Caki2 (cell line): ENCODE data around the gene PPHLN1. TPM values are rescaled to one million over a fixed set of nuclear protein-coding genes. Genes with fewer than 3 reads are reported as not detected.
"Not testable (repeated sequence)": the region's sequence is repeated elsewhere in the genome, so short reads cannot be mapped to it uniquely, and the experiment has no call there.

Experiments
- DNase-seq: peaks from one replicate; pipeline ENCODE4 v3.0.0-alpha.2; 2015; ENCODE audit warnings: low read depth
- in situ Hi-C: cut with HindIII; loops from 2 replicates; pipeline ENCODE4 v1.10.0; 2016; ENCODE audit warnings: low sequenced_read_pairs, low pct_unique_long_range_greater_than_20kb, mixed read lengths
- total RNA-seq: library from RNA; depleted of rRNA; stranded (reverse); fragments of >200 nt; shearing (Covaris generic); gene quantifications from 2 replicates; pipeline ENCODE4 v1.2.3, GENCODE V29; 2014; ENCODE audit warnings: low replicate concordance

The PPHLN1 gene
- total RNA-seq, 1 experiment from 2014 or later: 31.0 TPM

DNA sequence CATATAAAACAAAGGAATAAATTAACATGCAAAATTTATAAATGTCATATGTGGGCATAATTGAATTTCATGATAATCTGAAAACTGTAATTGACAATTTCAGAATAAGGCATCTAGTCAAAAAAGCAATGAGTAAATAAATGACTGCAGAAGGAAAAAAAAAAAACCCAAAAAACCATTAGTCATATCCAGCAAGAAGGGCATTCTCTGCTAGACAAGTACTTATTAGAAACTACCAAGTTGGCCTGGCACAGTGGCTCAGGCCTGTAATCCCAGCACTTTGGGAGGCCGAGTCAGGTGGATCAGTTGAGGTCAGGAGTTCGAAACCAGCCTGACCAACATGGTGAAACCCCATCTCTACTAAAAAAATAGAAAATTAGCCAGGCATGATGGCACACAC, 17.6 kb upstream of the PPHLN1 start:
- no peak for DNase-seq
- in situ Hi-C loops: no loop called here

DNA sequence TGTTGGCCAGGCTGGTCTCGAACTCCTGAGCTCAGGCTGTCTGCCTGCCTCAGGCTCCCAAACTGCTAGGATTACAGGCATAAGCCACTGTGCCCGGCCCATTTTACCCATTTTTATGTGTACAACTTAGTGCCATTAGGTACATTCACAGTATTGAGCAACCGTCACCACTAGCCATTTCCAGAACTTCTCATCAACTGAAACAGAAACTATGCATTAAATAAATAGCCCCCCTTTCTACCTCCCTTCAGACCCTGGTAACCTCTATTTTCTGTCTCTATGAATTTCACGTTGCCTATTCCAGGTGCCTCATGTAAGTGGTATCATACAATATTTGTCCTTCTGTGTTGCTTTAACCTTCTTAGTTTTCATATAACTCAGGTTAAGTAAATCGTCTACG, 16.0 kb upstream of the PPHLN1 start:
- no peak for DNase-seq
- in situ Hi-C loops: no loop called here

DNA sequence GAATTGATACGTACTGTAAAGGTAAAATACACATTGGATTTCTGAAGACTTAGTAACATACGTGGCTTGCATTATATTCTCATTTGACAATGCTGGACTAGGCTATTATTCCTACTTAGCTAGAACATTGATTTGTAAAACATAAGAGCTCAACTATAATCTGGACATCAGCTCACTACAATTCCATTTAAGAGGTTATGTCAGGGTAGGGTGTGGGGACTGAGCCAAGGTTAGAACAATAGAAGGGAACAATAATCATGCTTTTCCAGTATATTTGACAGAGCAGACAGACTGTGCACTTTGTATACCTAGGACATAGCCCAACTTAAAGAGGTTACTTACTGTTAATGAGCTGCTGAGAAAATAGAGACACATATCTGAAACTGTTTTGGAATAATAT, 10.9 kb upstream of the PPHLN1 start:
- no peak for DNase-seq
- in situ Hi-C loops: no loop called here

DNA sequence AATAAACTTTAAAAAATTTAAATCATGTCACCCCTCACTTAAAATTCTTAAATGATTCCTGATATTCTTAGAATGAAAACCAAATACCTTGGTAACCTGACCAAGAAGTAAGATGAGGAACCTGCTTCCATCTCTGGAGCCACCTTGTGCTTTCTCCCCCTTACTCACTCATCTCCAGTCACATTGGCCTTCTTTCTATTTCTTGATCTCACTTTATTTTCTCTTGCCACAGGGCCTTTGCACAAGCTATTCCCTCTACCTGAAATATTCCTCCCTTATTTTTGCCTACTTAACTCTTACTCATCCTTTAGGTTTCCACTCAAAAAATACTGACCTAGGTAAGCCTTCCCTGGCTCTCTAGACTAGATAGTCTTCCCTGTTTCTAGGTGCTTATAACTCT, 5.2 kb upstream of the PPHLN1 start:
- in situ Hi-C loops: no loop called here
- DNase-seq: no peak

DNA sequence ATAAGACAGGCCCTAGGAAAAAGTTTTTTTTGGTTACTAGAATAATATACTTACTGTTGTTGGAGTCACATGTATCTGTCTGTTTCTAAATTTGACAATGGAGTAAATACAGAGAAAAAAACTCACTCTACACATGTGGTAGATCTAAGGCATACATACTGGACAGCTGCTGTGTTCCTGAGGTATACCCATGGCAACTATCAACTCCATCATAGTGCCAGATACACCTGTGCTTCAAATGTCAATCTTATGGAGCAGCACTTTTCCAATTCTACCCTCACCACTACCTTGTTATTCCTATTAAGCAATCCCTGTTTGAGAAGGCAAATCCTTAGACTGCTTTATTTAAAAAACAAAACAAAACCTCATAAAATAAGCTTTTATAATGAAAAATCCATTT, 3.4 kb upstream of the PPHLN1 start:
- no peak for DNase-seq
- in situ Hi-C loops: no loop called here

DNA sequence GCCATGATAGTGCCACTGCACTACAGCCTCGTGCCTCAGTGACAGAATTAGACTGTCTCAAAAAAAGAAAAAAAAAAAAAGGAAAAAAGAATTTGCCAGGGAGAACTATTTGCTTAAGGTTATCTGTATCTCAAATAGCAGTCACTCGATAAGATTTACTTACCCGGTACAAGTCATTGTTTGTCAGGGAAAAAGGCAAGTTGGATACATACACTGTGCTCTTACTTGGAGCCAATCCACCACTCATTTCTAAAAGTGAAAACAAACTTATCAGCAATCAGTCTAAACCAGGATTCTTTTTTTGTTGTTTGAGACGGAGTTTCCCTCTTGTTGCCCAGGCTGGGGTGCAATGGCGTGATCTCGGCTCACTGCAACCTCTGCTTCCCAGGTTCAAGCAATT, 2.1 kb upstream of the PPHLN1 start:
- in situ Hi-C loops: no loop called here
- no peak for DNase-seq

DNA sequence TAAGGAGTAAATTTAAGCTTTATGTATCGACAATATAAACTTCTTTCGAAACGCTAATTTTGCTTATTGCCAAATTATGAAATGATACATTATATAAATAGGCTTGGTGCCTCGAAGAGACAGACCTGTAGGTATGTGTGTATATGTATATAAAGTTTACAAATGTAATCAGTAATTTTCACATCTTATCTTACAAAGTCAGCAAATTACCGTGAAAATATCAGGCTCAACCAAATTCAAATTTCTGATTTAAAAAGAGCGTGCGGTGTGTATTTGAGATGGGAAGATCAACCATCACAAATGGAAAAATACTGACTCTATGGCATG, 678 bp upstream of the PPHLN1 start:
- in situ Hi-C loops: loop anchor here (25.0 kb wide), 1 partner anchor 188 kb away; the partner anchor contains the start of gene GXYLT1
- DNase-seq: no peak

DNA sequence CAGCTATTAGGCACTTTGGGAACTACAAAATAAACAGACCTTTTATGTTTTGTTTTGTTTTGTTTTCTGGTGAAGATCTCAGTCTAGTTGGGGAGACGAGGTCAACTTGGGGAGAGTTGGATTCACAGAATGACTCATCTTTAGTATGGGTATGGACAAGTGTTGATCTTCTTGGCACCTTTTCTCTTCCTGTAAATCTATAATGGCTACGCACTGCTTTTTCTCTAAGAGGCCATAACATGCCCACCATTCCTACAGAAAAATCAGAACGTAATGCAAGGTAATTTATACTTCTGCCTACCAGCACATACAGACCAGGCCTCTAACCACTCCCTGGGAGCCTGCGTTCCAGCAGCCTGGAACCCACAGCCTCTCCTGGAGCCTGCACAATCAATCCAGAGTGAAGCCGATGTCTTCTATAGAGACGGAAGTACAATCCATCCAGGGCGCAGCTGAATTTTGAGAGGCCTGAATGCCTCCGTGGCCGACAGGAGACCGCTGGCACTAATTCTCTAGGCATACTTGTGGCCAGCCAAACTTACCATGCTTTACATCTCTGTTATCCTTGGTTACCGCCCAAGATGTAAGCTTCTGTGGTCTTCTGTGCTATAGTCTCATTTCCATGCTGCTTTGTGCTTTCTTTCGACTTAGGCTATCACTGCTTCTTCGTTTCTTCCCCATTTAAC, 717 bp downstream of the PPHLN1 start:
- in situ Hi-C loops: loop anchor here (25.0 kb wide), 1 partner anchor 189 kb away; the partner anchor contains the start of gene GXYLT1
- DNase-seq: peak; percentile 37

DNA sequence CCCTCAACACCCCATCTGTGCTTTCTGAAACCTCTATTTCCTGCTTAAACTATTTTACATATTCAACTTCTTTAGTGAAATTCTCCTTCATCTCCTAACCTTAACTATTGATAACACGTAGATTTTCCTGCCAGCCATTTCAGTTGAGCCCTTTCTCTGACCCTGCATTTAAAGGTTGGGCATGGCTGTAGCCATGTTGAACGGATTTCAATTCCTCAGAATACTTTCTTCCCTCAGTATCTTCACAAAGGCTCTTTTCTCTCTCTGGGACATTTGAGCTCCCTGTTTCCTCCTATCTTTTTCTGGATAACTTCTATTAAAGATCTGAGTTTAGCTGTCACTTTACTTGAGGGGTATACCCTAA, 1.2 kb downstream of the PPHLN1 start:
- no peak for DNase-seq
- in situ Hi-C loops: loop anchor here (25.0 kb wide), 1 partner anchor 190 kb away; the partner anchor contains the start of gene GXYLT1

DNA sequence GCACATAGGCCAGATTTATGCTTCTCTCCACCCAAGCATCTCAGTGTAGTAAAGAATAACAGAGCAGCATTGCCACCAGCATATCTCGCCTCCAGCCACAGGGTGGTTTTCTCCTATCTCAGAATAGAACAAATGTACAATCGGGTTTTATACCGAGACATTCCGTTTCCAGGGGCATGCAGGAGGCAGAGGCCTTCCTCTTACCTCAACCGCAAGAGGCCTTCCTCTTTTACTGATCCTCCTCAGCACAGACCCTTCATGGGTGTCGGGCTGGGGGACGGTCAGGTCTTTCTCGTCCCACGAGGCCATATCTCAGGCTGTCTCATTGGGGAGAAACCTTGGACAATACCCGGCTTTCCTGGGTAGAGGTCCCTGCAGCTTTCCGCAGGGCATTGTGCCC, 4.1 kb downstream of the PPHLN1 start:
- DNase-seq: not testable (repeated sequence)
- in situ Hi-C loops: loop anchor here (5.0 to 25.0 kb wide), 2 partner anchors 37 to 193 kb away; partner anchors contain the start of gene GXYLT1

DNA sequence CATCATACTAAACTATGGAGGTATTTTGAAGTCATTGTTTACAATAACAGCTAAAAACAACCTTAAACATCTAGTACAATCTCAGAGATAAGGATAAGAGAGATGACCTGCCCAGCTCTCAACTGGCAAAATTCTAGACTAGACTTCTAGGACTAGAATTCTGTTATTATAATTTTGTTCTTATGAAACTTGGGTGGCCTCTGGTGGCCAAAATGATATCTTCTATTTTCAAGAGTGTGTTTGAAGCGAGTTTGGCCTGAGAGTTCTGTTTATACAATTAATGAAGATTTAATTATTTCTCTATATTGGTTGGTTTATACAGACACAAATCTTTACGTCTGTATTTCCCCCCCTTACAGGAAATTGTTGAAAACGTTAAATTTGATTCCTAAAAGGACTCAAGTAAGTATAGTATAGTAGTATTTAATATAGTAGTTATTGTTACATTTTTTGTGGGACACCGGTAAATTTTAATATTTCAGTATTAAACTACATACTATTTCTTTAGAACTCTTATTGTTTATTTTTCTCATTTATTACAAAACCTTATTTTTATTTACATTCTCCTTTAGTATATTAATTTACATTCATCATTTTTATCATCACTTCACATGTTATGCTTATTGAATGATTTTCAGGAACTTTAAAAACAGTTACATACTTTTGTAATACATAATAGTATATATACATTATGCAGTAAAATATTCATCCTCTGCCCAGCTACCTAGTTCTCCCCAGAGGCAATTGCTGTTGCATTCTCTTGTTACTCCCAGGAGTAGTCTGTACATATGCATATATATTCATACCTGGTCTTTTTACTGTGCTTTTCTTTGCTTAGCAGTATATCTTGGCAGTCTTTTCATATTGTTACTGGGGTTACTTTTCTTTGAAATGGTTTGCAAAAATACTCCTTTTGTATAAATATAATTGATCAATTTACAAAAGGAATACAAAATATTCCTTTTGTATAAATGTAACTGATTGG, 6.6 kb downstream of the PPHLN1 start:
- in situ Hi-C loops: loop anchor here (5.0 to 25.0 kb wide), 2 partner anchors 35 to 195 kb away; partner anchors contain the start of gene GXYLT1
- peak; percentile 29 for DNase-seq

DNA sequence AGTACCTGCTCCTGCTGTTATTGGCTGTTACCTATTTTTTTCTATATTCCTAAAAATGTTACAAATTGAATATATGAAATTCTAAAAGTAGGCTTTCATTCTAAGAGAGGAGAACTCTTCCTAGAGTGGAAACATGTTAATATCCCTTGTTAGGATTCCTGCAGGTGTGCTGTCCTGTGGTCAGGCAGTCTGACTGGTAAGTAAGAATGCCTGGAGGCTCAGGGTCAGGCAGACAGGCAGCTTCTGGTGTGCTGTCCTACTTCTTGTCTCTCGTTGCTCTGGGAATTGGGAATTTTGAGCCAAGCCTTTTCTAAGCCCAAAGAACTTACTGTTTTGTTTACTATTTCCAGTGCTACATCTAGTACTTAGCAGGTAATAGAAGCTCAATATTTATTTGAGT, 10.3 kb downstream of the PPHLN1 start:
- in situ Hi-C loops: loop anchor here (25.0 kb wide), 1 partner anchor 199 kb away; the partner anchor contains the start of gene GXYLT1
- no peak for DNase-seq

DNA sequence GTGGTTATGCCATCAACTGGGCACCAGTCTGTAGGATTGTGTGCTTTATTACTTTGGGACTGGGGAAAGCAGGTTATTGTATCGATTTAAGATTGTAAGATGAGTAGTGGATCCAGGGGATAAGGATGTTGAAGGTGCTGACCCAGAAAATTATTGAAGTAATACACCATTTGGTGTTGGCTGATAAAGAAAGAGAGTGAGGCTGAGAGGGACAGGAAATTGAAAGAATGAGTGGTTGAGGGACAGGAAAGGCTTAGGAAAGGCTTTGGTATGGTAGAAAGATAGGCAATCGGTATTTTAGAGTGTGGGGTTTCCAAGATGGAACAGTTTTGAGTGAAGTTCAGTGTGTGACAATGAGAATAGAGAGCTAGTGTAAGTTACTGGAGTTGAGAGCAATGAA, 12.3 kb downstream of the PPHLN1 start:
- no peak for DNase-seq
- in situ Hi-C loops: loop anchor here (25.0 kb wide), 1 partner anchor 201 kb away; the partner anchor contains the start of gene GXYLT1

DNA sequence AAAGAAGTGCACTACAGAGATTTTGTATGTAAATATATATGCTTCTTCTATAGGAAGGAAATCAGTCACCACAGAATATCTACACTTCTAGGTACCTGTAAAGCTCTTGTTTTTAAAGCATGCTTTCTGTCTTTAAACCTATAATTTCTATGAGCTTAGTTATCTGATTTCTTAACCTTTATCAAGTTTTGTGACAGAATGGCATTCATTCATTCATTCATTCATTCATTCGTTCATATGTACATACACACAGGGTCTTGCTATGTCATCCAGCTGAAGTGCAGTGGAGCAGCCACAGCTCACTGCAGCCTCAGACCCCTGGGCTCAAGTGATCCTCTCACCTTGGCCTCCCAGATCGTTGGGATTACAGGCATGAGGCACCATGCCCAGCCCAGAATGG, 16.1 kb downstream of the PPHLN1 start:
- DNase-seq: no peak
- in situ Hi-C loops: loop anchor here (25.0 kb wide), 1 partner anchor 205 kb away; the partner anchor contains the start of gene GXYLT1

DNA sequence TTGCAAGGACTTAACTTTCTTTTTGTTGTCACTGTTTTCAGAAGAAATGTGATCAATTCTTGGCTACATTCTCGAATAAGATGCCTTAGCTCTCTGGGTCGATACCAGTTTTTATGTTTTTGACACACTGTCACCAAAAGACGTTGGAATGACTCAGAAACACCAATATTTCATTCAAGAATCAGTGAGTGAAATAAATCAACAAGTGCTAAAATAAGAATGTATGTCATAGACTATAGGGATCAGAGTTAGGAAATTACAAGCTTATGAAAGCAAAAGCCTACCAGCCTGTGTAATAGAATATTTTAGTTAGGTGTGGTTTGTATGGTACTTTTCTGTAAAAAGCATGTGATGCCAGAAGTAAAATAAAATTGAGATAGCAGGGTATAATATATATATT, 17.8 kb downstream of the PPHLN1 start:
- in situ Hi-C loops: loop anchor here (25.0 kb wide), 1 partner anchor 206 kb away; the partner anchor contains the start of gene GXYLT1
- no peak for DNase-seq

DNA sequence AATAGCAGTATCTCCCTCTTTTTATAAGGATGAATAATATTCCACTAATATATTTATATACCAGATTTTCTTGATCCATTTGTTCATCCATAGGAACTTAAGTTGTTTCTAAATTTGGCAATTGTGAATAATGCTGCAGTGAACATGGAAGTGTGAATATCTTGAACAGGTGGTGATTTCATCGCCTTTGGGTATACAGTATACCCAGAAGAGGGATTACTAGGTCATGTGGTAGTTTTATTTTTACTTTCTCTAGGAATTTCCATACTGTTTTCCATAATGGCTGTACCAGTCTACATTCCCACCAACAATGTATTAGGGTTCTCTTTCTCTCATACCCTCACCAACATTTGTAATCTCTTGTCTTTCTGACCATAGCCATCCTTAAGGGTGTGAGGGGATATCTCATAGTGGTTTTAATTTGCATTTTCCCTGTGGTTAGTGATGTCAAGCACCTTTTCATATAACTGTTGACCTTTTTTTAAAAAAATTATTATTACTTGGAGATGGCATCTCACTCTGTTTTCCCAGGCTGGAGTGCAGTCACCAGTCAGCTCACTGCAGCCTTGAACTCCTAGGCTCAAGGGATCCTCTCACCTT, 20.5 kb downstream of the PPHLN1 start:
- in situ Hi-C loops: loop anchor here (25.0 kb wide), 1 partner anchor 209 kb away; the partner anchor contains the start of gene GXYLT1
- no peak for DNase-seq

DNA sequence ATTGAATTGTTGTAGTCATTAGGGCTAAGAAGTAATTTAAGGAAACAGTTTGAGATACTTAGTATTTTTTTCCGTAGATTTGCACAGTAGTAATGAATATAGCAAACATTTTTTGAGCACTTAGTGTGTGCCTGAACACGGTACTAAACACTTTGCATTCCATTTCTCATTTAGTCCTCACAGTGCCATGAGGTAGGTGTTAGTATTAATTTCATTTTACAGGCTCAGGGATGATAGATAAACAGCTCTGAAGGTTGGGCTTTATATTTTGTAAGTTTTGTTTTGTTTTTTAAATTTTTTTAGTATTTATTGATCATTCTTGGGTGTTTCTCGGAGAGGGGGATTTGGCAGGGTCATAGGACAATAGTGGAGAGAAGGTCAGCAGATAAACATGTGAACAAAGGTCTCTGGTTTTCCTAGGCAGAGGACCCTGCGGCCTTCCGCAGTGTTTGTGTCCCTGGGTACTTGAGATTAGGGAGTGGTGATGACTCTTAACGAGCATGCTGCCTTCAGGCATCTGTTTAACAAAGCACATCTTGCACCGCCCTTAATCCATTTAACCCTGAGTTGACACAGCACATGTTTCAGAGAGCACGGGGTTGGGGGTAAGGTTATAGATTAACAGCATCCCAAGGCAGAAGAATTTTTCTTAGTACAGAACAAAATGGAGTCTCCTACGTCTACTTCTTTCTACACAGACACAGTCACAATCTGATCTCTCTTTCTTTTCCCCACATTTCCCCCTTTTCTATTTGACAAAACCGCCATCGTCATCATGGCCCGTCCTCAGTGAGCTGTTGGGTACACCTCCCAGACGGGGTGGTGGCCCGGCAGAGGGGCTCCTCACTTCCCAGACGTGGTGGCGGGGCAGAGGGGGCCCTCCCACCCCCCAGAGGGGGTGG, 23.4 kb downstream of the PPHLN1 start:
- in situ Hi-C loops: loop anchor here (25.0 kb wide), 1 partner anchor 212 kb away; the partner anchor contains the start of gene GXYLT1
- peak; percentile 32 for DNase-seq
